BE2C (cell line): Measurements from ENCODE around the gene STK11.

ENCODE experiments used
- DNase-seq: peaks from one replicate; pipeline ENCODE4 v3.0.0-alpha.2; 2020
- H3K27me3 ChIP-seq: fragments of 250-450 bp; sonication (Bioruptor Pico); 2 replicates; pipeline ENCODE4 v1.5.1; 2020; ENCODE audit warnings: mild to moderate bottlenecking
- H3K36me3 ChIP-seq: fragments of 250-450 bp; sonication (Bioruptor Pico); 2 replicates; pipeline ENCODE4 v1.5.1; 2020; ENCODE audit warnings: mild to moderate bottlenecking
- H3K4me1 ChIP-seq: fragments of 250-450 bp; sonication (Bioruptor Pico); 2 replicates; pipeline ENCODE4 v1.5.1; 2020
- H3K4me3 ChIP-seq: 2 replicates; pipeline ENCODE4 v1.5.1; 2011; ENCODE audit warnings: low read depth, low read length
- H3K9me3 ChIP-seq: fragments of 250-450 bp; sonication (Bioruptor Pico); 2 replicates; pipeline ENCODE4 v1.5.1; 2020
- CTCF ChIP-seq: IDR thresholded peaks from 2 replicates; pipeline ENCODE4 v1.5.1; 2012; ENCODE audit warnings: mild to moderate bottlenecking, low read depth, low read length

Gene STK11

GRCh38 chr19:1252821-1253513 lies 47.4 kb downstream of the STK11 start:
- no peaks in the 10 kb centered on the region for H3K27me3 ChIP-seq
- peaks cover 64% of the 10 kb centered on the region for H3K36me3 ChIP-seq
- TF ChIP-seq CTCF, result no peak
- no peaks in the 10 kb centered on the region; the same call in 1 of the 2 replicates for H3K9me3 ChIP-seq
- peak; percentile 83 for DNase-seq
- H3K4me1 ChIP-seq, result peaks cover 12% of the 10 kb centered on the region
- peak overlapping the region; percentile 78 for H3K4me3 ChIP-seq

- TF ChIP-seq CTCF, result no peak
- no peaks in the 10 kb centered on the region for H3K27me3 ChIP-seq
- H3K4me3 ChIP-seq, result peak overlapping the region; percentile 78
- peaks cover 67% of the 10 kb centered on the region for H3K36me3 ChIP-seq
- peaks cover 10% of the 10 kb centered on the region for H3K4me1 ChIP-seq
- H3K9me3 ChIP-seq, result no peaks in the 10 kb centered on the region
- DNase-seq, result no peak
These were observed 48.0 kb downstream of the STK11 start for GRCh38 chr19:1253514-1254080.

- TF ChIP-seq CTCF, result no peak
- Histone ChIP-seq H3K4me3 (no peak overlapping the region), H3K36me3 (peaks cover 67% of the 10 kb centered on the region), H3K4me1 (peaks cover 14% of the 10 kb centered on the region), H3K27me3 (no peaks in the 10 kb centered on the region), H3K9me3 (no peaks in the 10 kb centered on the region)
- DNase-seq, result no peak
These were observed 48.5 kb downstream of the STK11 start for GRCh38 chr19:1254081-1254527.

GRCh38 chr19:1254530-1255185 lies 49.1 kb downstream of the STK11 start:
- no peak overlapping the region for H3K4me3 ChIP-seq
- DNase-seq, result no peak
- no peaks in the 10 kb centered on the region for H3K27me3 ChIP-seq
- H3K4me1 ChIP-seq, result peaks cover 18% of the 10 kb centered on the region
- H3K9me3 ChIP-seq, result no peaks in the 10 kb centered on the region
- H3K36me3 ChIP-seq, result peaks cover 67% of the 10 kb centered on the region
- TF ChIP-seq CTCF, result no peak

GRCh38 chr19:1255186-1256161 lies 49.9 kb downstream of the STK11 start:
- no peak for TF ChIP-seq CTCF
- Histone ChIP-seq H3K9me3 (no peaks in the 10 kb centered on the region), H3K4me3 (no peak overlapping the region), H3K36me3 (peaks cover 61% of the 10 kb centered on the region), H3K27me3 (no peaks in the 10 kb centered on the region), H3K4me1 (peaks cover 23% of the 10 kb centered on the region)
- no peak for DNase-seq
